ENCODE data around the gene RPS15.
"Not testable (repeated sequence)": the region's sequence is repeated elsewhere in the genome, so short reads cannot be mapped to it uniquely, and the experiment has no call there.

The RPS15 gene

DNA sequence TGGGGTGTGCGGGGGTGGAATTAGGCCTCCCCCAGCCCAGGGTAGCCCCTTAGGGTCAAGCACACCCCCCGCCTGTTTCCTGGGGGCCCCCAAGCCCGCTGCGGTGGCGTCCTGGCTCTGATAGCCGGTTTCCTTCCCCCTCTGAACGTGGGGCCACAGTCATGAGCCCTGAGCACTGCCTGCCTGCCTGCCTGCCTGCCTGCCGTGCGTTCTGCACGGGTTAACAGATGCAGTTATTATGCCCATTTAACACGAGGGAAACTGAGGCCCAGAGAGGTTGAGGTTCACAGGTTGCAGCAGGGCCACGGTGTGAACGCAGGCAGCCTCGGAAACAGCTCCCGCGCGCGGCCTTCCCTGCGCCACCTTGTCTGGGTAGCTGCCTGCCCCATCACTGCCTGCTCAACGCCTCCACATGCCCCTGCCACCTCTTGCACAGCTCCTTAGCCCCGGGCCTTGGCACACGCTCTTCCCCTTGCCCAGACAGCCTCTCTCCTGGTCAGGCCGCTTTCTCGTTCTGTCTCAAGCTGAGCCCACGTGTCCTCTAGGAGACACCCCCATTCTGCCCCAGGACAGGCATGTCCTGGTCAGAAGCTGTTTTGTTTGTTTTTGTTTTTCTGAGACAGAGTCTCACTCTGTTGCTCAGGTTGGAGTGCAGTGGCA, 35.7 kb upstream of the RPS15 start:
- DNase-seq: no peak

- DNase-seq: peak; percentile 97
These were observed 31.2 kb upstream of the RPS15 start for GRCh38 chr19:1406774-1407527.

DNA sequence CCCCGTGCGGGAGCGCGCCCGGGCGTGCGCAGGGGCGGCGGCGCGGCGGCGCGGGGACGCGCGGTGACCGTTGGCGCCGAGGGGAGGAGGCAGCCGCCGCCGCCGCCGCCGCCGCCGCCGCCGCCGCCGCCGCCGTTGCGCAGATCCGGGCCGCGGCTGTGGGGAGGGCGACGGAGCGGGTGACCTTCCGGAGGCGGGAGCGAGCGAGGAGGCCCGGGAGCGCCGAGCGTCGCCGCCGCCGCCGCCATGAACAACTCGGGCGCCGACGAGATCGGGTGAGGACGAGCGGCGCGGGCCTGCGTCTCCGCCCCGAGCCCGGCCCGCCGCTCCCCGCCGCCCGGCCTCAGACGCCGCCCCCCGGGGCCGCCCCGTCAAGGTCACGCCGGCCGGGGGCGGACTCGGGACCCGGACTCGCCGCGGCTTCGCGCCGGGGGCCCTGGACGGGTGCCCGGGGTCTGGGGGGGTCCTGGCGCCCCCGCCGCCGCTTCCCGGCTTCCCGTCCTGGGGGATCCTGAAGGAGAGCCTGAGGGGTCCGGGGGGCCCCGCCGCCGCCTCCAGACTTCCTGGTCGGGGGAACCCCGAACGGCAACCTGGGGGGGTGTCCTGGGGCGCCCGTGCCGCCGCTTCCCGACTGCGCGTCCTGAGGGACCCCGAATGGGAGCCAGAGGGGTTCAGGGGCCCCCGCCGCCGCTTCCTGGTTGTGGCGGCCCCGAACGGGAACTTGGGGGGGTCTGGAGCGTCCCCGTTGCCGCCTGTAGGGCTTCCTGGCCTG, 30.5 kb upstream of the RPS15 start, which contains the start of gene DAZAP1:
Gene DAZAP1 (plus strand): TSS at position 59 of the 772 bp plus-strand sequence. CDS start 188 bp downstream, at position 247.
- DNase-seq: no peak

GRCh38 chr19:1408300-1409203, 29.6 kb upstream of the RPS15 start:
- no peak for DNase-seq

- no peak for DNase-seq
These were observed 28.8 kb upstream of the RPS15 start for GRCh38 chr19:1409204-1410005.

- DNase-seq: no peak
These were observed 27.9 kb upstream of the RPS15 start for GRCh38 chr19:1410136-1410786.

- DNase-seq: no peak
These were observed 27.4 kb upstream of the RPS15 start for GRCh38 chr19:1410789-1411188.

DNA sequence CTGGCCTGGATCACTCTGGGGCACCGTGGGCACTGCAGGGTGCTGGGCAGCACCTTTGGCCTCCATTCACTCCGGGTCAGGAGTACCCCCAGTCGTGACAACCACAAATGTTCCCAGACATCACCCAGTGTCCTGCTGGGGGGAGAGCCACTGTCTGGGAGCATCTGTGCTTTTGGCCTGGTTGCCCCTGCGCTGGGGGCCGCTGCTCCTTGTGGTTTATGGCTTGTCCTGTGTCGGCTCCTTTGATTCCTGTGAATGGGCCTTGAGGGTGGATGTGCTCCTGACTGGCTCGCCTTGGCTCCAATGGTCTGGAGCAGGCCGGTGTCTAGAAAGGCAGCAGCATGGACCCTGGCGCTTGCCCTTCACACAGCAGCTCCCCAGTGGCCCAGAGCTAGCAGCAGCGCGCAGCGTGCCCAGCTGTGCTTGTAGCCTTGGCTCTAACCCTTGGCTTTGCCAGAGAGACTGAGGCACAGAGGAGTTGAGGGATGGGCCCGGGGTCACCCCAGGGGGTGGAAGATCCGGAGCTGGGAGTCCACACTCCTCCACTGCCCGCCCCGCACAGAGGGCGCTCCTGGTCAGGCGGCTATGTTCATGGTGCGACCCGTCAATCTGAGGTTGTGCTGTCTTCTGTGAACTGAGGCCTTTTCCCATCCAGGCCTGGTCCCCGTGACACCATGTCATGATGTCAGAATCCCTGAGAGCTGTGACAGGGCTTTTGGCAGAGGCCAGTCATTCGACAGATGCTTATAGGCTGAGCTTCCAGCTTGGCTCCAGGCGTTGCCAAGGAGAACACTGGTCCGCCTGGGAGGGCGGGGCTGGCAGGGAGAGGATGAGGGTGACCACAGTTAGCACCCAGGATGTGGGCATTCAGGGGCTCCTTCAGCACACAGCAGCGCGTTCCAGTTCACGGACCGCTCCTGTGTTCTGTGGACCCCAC, 26.7 kb upstream of the RPS15 start:
- no peak for DNase-seq

DNA sequence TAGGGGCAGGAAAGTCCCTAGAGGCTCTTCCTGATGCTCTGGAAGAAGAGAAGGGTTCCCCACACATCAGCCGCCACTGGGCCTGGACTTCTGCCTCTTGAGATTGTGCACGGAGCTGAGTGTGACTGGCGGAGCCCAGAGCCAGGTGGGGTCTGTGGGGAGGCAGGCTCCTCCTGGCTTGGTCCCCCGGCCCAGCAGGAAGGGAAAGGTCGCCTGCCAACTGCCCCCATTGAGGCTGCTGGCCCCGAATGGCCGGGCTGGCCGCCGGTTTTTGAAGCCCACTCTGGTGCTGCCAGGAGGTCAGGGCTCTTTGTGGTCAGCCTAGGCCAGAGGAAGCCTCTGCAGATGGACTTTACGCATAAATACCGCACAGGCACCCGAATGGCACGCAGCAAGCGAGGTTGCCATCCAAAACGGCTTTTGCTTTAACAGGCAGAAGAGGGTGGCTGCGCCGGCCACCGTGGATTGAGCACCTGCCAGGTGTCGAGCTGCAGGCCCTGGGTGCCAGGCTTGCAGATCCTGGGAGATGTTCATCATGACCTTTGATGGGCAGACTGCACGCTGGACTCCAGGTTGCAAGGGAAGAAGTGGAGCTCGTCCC, 25.8 kb upstream of the RPS15 start:
- no peak for DNase-seq

DNA sequence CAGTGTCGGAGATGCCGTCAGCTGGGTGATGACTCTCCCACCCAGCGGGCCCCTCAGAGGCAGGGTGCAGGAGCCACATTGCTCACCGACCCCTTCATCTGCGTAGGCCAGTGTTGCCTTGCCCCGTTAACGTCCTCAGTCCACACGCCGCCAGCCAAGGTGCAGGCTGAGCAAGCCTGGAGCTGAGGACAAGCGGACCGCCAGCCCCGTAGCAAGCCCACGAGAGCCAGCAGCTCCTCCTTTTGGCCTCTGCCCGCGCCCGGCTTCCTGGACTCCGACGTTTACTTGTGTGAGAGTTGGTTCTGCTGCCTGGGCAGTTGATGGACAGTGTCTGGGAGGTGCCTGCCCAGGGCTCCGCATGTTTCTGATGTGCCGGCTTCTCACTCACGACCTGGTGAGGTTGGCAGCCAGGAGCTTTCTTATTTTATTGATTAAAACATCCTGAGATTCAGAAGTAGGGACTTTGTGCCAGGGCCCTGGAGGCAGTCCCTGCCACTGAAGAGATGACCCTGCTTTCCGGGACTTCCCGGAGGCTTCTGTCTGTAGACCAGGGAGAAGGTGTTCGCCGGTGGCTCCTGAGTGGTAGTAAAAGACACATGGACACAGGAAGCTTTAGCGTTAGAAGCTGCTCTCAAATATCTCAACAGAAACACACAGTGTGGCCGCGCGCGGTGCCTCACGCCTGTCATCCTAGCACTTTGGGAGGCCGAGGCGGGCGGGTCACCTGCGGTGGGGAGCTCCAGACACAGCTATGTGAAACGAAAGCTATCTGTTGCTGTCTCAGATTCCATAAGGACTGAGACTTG, 25.0 kb upstream of the RPS15 start:
- DNase-seq: no peak

GRCh38 chr19:1416014-1416841, 22.0 kb upstream of the RPS15 start:
- no peak for DNase-seq

DNA sequence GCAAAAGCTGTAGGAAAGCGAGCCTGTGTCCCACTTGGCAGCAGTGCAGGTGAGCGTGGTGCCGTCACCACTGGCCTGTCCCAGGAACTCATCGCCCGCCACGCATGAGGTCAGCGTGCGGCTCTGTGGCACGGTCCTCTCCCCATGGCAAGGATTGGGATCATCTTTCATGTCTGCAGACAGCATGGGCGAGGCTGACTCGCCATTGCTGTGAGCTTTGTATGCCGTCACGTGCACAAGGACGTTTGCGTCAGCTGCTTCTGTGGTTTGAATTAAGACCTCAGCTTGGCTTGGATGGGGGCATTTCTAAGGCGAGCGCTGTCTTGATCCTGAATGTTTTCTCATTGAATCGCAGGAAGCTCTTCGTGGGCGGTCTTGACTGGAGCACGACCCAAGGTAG, 21.1 kb upstream of the RPS15 start:
- no peak for DNase-seq

- no peak for DNase-seq
These were observed 20.3 kb upstream of the RPS15 start for GRCh38 chr19:1417681-1418495.

DNA sequence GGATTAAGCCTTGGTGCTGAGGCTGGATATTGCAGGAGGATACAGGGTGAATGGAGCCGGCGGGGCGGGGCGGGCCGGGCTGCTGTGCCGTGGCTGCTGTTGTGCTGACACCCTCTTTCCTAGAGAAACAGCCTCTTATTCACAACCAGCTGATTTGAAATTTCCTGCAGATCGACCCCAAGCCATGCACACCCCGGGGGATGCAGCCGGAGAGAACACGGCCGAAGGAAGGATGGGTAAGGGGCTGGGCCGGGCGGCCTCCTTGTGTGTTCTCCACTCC, 19.8 kb upstream of the RPS15 start:
- DNase-seq: no peak

DNA sequence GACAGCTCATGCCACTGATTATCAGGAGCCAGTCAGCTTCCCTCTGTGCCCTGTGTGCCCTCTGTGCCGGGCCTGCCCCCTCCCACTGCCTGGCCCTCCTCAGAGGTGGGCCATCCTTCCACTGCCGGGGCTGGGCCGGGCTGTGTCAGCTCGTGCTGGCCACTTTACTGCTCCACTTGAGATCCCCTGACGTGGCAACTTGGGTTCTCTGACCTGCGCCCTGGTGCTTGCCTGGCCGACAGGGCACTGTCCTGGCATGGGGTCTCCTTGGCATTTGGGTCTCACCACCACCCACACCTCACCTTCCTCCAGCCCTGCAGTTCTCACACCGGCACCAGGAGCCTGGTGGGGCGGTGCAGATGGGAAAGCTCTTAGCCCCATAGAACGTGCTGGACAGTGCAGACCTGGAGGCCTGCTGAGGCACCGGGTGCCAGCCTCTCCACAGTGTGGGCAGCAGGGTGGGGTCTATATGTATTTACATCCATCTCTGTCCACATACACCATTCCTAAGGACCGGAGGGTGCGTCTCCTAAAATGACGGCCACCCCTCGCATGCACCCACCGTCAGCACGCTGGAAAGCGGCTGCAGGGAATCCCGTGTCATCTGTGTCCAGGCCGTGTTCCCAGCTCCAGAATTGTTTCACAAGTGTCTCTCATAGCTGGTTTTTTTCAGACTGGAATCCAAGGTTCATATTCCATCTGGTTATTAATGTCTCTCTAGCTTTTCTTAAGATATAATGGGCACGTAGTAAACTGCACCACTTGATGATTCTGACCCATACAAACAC, 19.1 kb upstream of the RPS15 start:
- no peak for DNase-seq

DNA sequence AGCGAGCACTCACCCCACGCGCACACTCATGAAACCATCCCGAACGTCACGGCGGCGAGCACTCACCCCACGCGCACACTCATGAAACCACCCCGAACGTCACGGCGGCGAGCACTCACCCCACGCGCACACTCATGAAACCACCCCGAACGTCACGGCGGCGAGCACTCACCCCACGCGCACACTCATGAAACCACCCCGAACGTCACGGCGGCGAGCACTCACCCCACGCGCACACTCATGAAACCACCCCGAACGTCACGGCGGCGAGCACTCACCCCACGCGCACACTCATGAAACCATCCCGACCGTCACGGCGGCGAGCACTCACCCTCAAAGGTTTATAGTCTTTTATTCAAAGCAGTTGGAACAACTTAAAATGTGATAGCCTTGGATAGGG, 18.1 kb upstream of the RPS15 start:
- not testable (repeated sequence) for DNase-seq

All from NCI-H1092 (cell line).